Activated CD4-positive, alpha-beta T cell treated with anti-CD3 and anti-CD28 coated beads, Interleukin-2, amount 50 U/mL, for 4 hours (primary cell): Measurements from ENCODE around the gene PPDPF.
"Not testable (repeated sequence)": the region's sequence is repeated elsewhere in the genome, so short reads cannot be mapped to it uniquely, and the experiment has no call there.

Experiments
- DNase-seq, 2 experiments: peaks; one replicate each; pipeline ENCODE4 v3.0.0-alpha.2; 2020

PPDPF gene

GRCh38 chr20:63500902-63501817, 19.4 kb upstream of the PPDPF start:
- no peak for DNase-seq

GRCh38 chr20:63501818-63502670, 18.5 kb upstream of the PPDPF start:
- no peak for DNase-seq

GRCh38 chr20:63502671-63503172, 17.8 kb upstream of the PPDPF start:
- DNase-seq, result no peak

- no peak for DNase-seq
These were observed 17.0 kb upstream of the PPDPF start for GRCh38 chr20:63503524-63503923.

GRCh38 chr20:63504642-63505041, 15.9 kb upstream of the PPDPF start:
- DNase-seq, result no peak

- no peak for DNase-seq
These were observed 15.3 kb upstream of the PPDPF start for GRCh38 chr20:63505281-63505680.

- no peak for DNase-seq
These were observed 14.8 kb upstream of the PPDPF start for GRCh38 chr20:63505723-63506122.

- no peak for DNase-seq
These were observed 13.4 kb upstream of the PPDPF start for GRCh38 chr20:63507083-63507743.

GRCh38 chr20:63508072-63508768, 12.3 kb upstream of the PPDPF start:
- no peak for DNase-seq

GRCh38 chr20:63509088-63509564, 11.4 kb upstream of the PPDPF start:
- DNase-seq, result no peak

- no peak for DNase-seq
These were observed 7.4 kb upstream of the PPDPF start for GRCh38 chr20:63513207-63513606.

- not testable (repeated sequence) for DNase-seq
These were observed 6.0 kb upstream of the PPDPF start for GRCh38 chr20:63514520-63514919.

GRCh38 chr20:63517376-63518309, 2.9 kb upstream of the PPDPF start:
- DNase-seq, result no peak

GRCh38 chr20:63518351-63518861, 2.2 kb upstream of the PPDPF start:
- no peak for DNase-seq

- DNase-seq, result no peak
These were observed 1.5 kb upstream of the PPDPF start for GRCh38 chr20:63518946-63519667.

- DNase-seq, result peak; percentile 46 to 48
These were observed 679 bp upstream of the PPDPF start for GRCh38 chr20:63519668-63520503.

GRCh38 chr20:63520934-63521601, 503 bp downstream of the PPDPF start:
- peak; percentile 49 to 58 for DNase-seq

- DNase-seq, result no peak
These were observed 1.0 kb downstream of the PPDPF start for GRCh38 chr20:63521602-63522001.
